GM12874 (cell line): Measurements from ENCODE around the gene IQSEC3.

Source experiments
- CTCF ChIP-seq: IDR thresholded peaks from 2 replicates; pipeline ENCODE4 v1.5.1; 2011; ENCODE audit warnings: low read depth, mild to moderate bottlenecking, control low read depth, low read length, moderate library complexity; ENCODE audit not compliant: insufficient read depth

The IQSEC3 gene

GRCh38 chr12:131732-132495, 65.3 kb downstream of the IQSEC3 start:
- TF ChIP-seq CTCF: no peak

- TF ChIP-seq CTCF: no peak
Observed at GRCh38 chr12:135138-135537, 68.6 kb downstream of the IQSEC3 start.

GRCh38 chr12:138171-138897, 71.8 kb downstream of the IQSEC3 start:
- no peak for TF ChIP-seq CTCF

- no peak for TF ChIP-seq CTCF
Observed at GRCh38 chr12:138898-139534, 72.4 kb downstream of the IQSEC3 start.

- no peak for TF ChIP-seq CTCF
Observed at GRCh38 chr12:139585-139984, 73.0 kb downstream of the IQSEC3 start.

GRCh38 chr12:140162-140561, 73.6 kb downstream of the IQSEC3 start:
- no peak for TF ChIP-seq CTCF

- no peak for TF ChIP-seq CTCF
Observed at GRCh38 chr12:143964-144649, 77.5 kb downstream of the IQSEC3 start.
